ENCODE data around the gene KLHDC7B.

GRCh38 chr22:50516068-50516467, 29.6 kb upstream of the KLHDC7B start:
- TF ChIP-seq CTCF (IDR thresholded peaks at IDR 0.05) (no peak), POLR2A (IDR thresholded peaks at IDR 0.05) (no peak), POLR2AphosphoS5 (IDR thresholded peaks at IDR 0.05) (no peak)

Measured in upper lobe of left lung (tissue), 4 donors.